ENCODE results near the gene NTNG1. TPM values are rescaled to one million over a fixed set of nuclear protein-coding genes. Genes with fewer than 3 reads are reported as not detected.

NTNG1 gene
- total RNA-seq, 1 donor from 2014 or later = 8.1 TPM

DNA sequence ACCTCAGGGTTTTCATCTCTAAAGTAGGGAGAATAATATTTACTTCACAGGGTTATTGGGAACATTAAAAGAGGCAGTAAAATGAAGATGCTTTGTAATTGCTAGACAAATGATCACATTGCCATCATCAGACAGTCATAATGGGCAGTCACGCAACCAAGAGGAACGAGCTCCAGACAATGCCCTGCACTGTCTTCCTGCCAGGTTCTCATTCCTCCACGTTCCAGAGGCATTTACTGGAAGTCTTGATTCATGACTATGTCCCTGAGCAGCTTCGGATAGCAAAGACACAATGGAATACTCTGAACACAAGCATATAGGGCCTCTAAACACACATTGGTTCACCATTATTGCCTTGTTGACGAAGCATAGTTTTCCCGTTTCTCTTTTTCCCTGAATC is 389.7 kb downstream of the NTNG1 start:
- Mint-ChIP-seq H3K27ac (ENCODE audit: unreplicated experiment) (no peak overlapping the region), H3K27me3 (ENCODE audit: low read depth, unreplicated experiment) (no peaks in the 10 kb centered on the region), H3K4me1 (ENCODE audit: low read depth, unreplicated experiment) (no peaks in the 10 kb centered on the region), H3K36me3 (ENCODE audit: low read depth, unreplicated experiment) (no peaks in the 10 kb centered on the region), H3K9me3 (ENCODE audit: unreplicated experiment) (no peaks in the 10 kb centered on the region), H3K4me3 (ENCODE audit: unreplicated experiment) (no peak overlapping the region)
- Histone ChIP-seq H3K4me2 (ENCODE audit: low read length) (no peak overlapping the region), H3K27me3 (ENCODE audit: insufficient read depth, low read length) (no peaks in the 10 kb centered on the region), H3K4me1 (ENCODE audit: insufficient read depth, low read length) (no peaks in the 10 kb centered on the region), H4K20me1 (ENCODE audit: insufficient read depth, low read length) (no peaks in the 10 kb centered on the region), H3K9ac (ENCODE audit: low read length) (no peak overlapping the region), H2AFZ (ENCODE audit: low read depth, low read length) (no peak overlapping the region), H3K36me3 (ENCODE audit: insufficient read depth, low read length) (no peaks in the 10 kb centered on the region), H3K9me3 (ENCODE audit: insufficient read depth, low read depth, low read length) (no peaks in the 10 kb centered on the region), H3K27ac (ENCODE audit: low read depth, low read length) (peak overlapping the region; percentile 18), H3K4me3 (ENCODE audit: insufficient read depth, low read depth, low read length) (no peak overlapping the region), H3K79me2 (ENCODE audit: insufficient read depth, low read length) (no peaks in the 10 kb centered on the region)
- no peak for TF ChIP-seq EZH2 (IDR thresholded peaks at IDR 0.05; ENCODE audit: insufficient read depth, low read length)
- TF ChIP-seq, protein P1, sequence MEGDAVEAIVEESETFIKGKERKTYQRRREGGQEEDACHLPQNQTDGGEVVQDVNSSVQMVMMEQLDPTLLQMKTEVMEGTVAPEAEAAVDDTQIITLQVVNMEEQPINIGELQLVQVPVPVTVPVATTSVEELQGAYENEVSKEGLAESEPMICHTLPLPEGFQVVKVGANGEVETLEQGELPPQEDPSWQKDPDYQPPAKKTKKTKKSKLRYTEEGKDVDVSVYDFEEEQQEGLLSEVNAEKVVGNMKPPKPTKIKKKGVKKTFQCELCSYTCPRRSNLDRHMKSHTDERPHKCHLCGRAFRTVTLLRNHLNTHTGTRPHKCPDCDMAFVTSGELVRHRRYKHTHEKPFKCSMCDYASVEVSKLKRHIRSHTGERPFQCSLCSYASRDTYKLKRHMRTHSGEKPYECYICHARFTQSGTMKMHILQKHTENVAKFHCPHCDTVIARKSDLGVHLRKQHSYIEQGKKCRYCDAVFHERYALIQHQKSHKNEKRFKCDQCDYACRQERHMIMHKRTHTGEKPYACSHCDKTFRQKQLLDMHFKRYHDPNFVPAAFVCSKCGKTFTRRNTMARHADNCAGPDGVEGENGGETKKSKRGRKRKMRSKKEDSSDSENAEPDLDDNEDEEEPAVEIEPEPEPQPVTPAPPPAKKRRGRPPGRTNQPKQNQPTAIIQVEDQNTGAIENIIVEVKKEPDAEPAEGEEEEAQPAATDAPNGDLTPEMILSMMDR (IDR thresholded peaks at IDR 0.05; ENCODE audit: insufficient read depth, low read depth, low read length) = no peak
- DNase-seq (ENCODE audit: low read depth) (peak; percentile 57), FAIRE-seq (no peak)

DNA sequence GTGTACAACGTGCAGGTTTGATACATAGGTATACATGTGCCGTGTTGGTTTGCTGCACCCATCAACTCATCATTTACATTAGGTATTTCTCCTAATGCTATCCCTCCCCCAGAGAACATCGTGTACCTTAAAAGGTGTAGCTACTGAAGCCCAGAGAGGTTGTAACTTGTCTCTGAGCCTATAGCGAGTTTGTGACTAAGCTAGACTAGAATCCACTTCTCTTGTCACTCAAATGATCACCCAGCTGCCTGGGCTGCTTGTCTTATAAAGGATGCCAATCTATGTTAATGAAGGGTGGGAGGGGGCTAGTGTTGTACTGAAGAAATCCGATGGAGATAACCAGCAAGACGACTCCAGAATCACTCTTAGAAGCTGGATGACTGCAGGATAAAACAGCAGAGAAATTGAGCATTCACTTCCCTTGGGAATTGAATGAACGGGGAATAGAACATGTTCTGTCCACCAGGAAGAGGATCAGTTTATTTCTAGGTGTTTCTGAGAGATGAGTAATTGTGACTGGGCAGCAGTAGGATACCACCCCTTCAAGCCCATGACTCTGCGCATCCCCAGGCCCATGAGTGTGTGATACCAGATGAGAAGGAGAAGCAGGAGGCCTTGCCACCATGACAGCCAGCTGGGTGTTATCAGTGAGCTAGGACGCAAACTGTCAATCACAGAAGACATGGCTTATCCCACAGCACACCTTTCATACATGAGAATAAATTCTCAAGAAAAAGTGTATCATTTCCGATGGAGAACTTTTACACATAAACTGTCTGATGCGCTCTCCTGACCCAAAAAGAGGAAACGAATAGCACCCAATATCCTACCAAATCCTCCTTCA is 390.4 kb downstream of the NTNG1 start:
- FAIRE-seq = no peak
- H3K27me3 Mint-ChIP-seq (ENCODE audit: low read depth, unreplicated experiment) = no peaks in the 10 kb centered on the region
- H3K4me3 Mint-ChIP-seq (ENCODE audit: unreplicated experiment) = no peak overlapping the region
- no peaks in the 10 kb centered on the region for H3K36me3 Mint-ChIP-seq (ENCODE audit: low read depth, unreplicated experiment)
- TF ChIP-seq EZH2 (IDR thresholded peaks at IDR 0.05; ENCODE audit: insufficient read depth, low read length) = no peak
- TF ChIP-seq, protein P1 (IDR thresholded peaks at IDR 0.05; ENCODE audit: insufficient read depth, low read depth, low read length) = no peak
- Histone ChIP-seq H3K9me3 (ENCODE audit: insufficient read depth, low read depth, low read length) (no peaks in the 10 kb centered on the region), H3K27me3 (ENCODE audit: insufficient read depth, low read length) (no peaks in the 10 kb centered on the region), H3K27ac (ENCODE audit: low read depth, low read length) (no peak overlapping the region), H3K4me2 (ENCODE audit: low read length) (no peak overlapping the region), H3K36me3 (ENCODE audit: insufficient read depth, low read length) (no peaks in the 10 kb centered on the region), H3K79me2 (ENCODE audit: insufficient read depth, low read length) (no peaks in the 10 kb centered on the region), H3K4me1 (ENCODE audit: insufficient read depth, low read length) (no peaks in the 10 kb centered on the region), H4K20me1 (ENCODE audit: insufficient read depth, low read length) (no peaks in the 10 kb centered on the region), H2AFZ (ENCODE audit: low read depth, low read length) (no peak overlapping the region), H3K9ac (ENCODE audit: low read length) (no peak overlapping the region), H3K4me3 (ENCODE audit: insufficient read depth, low read depth, low read length) (no peak overlapping the region)
- H3K27ac Mint-ChIP-seq (ENCODE audit: unreplicated experiment) = no peak overlapping the region
- no peaks in the 10 kb centered on the region for H3K4me1 Mint-ChIP-seq (ENCODE audit: low read depth, unreplicated experiment)
- H3K9me3 Mint-ChIP-seq (ENCODE audit: unreplicated experiment) = no peaks in the 10 kb centered on the region
- no peak for DNase-seq (ENCODE audit: low read depth)

DNA sequence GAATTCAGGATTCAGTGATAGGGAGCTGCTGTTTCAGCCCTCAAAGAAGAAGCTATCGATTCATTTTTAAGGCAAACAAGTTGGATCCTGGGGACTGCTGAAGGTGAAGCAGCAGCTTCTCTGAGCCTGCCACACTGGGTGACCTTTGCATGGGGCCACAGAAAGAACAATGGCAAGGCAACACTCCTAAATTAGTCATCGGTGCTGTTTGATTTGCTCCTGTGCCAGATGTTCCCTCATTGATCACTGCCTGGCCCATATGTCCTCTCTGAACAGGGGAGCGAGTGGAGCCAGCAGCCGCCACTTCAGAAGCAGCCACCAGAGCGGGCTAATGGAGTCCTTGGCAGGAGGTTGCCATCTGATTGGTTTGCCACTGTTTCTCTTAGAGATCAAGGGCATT is 391.5 kb downstream of the NTNG1 start:
- no peak overlapping the region for H3K4me2 ChIP-seq (ENCODE audit: low read length)
- no peaks in the 10 kb centered on the region for H4K20me1 ChIP-seq (ENCODE audit: insufficient read depth, low read length)
- Mint-ChIP-seq H3K4me1 (ENCODE audit: low read depth, unreplicated experiment) (no peaks in the 10 kb centered on the region), H3K36me3 (ENCODE audit: low read depth, unreplicated experiment) (no peaks in the 10 kb centered on the region), H3K27me3 (ENCODE audit: low read depth, unreplicated experiment) (no peaks in the 10 kb centered on the region), H3K27ac (ENCODE audit: unreplicated experiment) (no peak overlapping the region), H3K9me3 (ENCODE audit: unreplicated experiment) (no peaks in the 10 kb centered on the region), H3K4me3 (ENCODE audit: unreplicated experiment) (no peak overlapping the region)
- no peak overlapping the region for H2AFZ ChIP-seq (ENCODE audit: low read depth, low read length)
- no peak overlapping the region for H3K9ac ChIP-seq (ENCODE audit: low read length)
- TF ChIP-seq EZH2 (IDR thresholded peaks at IDR 0.05; ENCODE audit: insufficient read depth, low read length) = no peak
- TF ChIP-seq, protein P1 (IDR thresholded peaks at IDR 0.05; ENCODE audit: insufficient read depth, low read depth, low read length) = no peak
- no peaks in the 10 kb centered on the region for H3K4me1 ChIP-seq (ENCODE audit: insufficient read depth, low read length)
- no peak for DNase-seq (ENCODE audit: low read depth)
- H3K79me2 ChIP-seq (ENCODE audit: insufficient read depth, low read length) = no peaks in the 10 kb centered on the region
- no peak overlapping the region for H3K4me3 ChIP-seq (ENCODE audit: insufficient read depth, low read depth, low read length)
- H3K27ac ChIP-seq (ENCODE audit: low read depth, low read length) = no peak overlapping the region
- FAIRE-seq = no peak
- no peaks in the 10 kb centered on the region for H3K9me3 ChIP-seq (ENCODE audit: insufficient read depth, low read depth, low read length)
- H3K27me3 ChIP-seq (ENCODE audit: insufficient read depth, low read length) = no peaks in the 10 kb centered on the region
- no peaks in the 10 kb centered on the region for H3K36me3 ChIP-seq (ENCODE audit: insufficient read depth, low read length)
